Endodermal cell (in vitro differentiated cells): ENCODE measurements around the gene RABGAP1L. TPM values are rescaled to one million over a fixed set of nuclear protein-coding genes. Genes with fewer than 3 reads are reported as not detected.

ENCODE experiments used
- DNase-seq: peaks from one replicate; pipeline ENCODE4 v3.0.0-alpha.2; 2017
- H3K27ac ChIP-seq: 2 replicates; pipeline ENCODE4 v1.5.1; 2013; ENCODE audit warnings: mild to moderate bottlenecking, low read depth, low read length, moderate library complexity
- H3K27me3 ChIP-seq: 2 replicates; pipeline ENCODE4 v1.6.1; 2013; ENCODE audit warnings: mild to moderate bottlenecking, low read length, moderate library complexity; ENCODE audit not compliant: insufficient read depth, control insufficient read depth, poor library complexity, severe bottlenecking
- H3K36me3 ChIP-seq: 2 replicates; pipeline ENCODE4 v1.7.0; 2013; ENCODE audit warnings: mild to moderate bottlenecking, low read length, moderate library complexity; ENCODE audit not compliant: control insufficient read depth, insufficient read depth
- H3K4me1 ChIP-seq: one replicate; pipeline ENCODE4 v1.7.0; 2013; ENCODE audit warnings: low read length; ENCODE audit not compliant: control insufficient read depth, insufficient read depth
- H3K4me3 ChIP-seq: 2 replicates; pipeline ENCODE4 v1.5.1; 2013; ENCODE audit warnings: mild to moderate bottlenecking, low read length, moderate library complexity
- H3K9ac ChIP-seq: 2 replicates; pipeline ENCODE4 v1.6.1; 2013; ENCODE audit warnings: mild to moderate bottlenecking, low read length, moderate library complexity; ENCODE audit not compliant: poor library complexity, severe bottlenecking; ENCODE audit errors: extremely low read depth
- H3K9me3 ChIP-seq: 2 replicates; pipeline ENCODE4 v1.6.1; 2013; ENCODE audit warnings: mild to moderate bottlenecking, low read length, moderate library complexity; ENCODE audit not compliant: control insufficient read depth
- H3K27ac Mint-ChIP-seq: 2 replicates; pipeline ENCODE4 v1.8.0; 2020; ENCODE audit warnings: mixed read lengths
- H3K27me3 Mint-ChIP-seq: 2 replicates; pipeline ENCODE4 v1.8.0; 2021; ENCODE audit warnings: mild to moderate bottlenecking, mixed read lengths; ENCODE audit not compliant: insufficient read depth
- H3K36me3 Mint-ChIP-seq: 2 replicates; pipeline ENCODE4 v1.8.0; 2020; ENCODE audit warnings: low read depth, mixed read lengths
- H3K4me1 Mint-ChIP-seq: 2 replicates; pipeline ENCODE4 v1.8.0; 2020; ENCODE audit warnings: mixed read lengths
- H3K4me3 Mint-ChIP-seq: 2 replicates; pipeline ENCODE4 v1.8.0; 2020; ENCODE audit warnings: mild to moderate bottlenecking, moderate library complexity, mixed read lengths
- H3K9me3 Mint-ChIP-seq: 2 replicates; pipeline ENCODE4 v1.8.0; 2020; ENCODE audit warnings: mild to moderate bottlenecking, mixed read lengths
- CTCF ChIP-seq: fragments of 200-600 bp; sonication (generic); conservative IDR thresholded peaks from 2 replicates; pipeline ENCODE4 v1.5.0; 2021; ENCODE audit warnings: antibody characterized with exemption, mild to moderate bottlenecking
- WGBS, 2 experiments: methylation state at CpG; one replicate each; pipeline versions ENCODE4 v1.1.5 to v1.1.7; 2013; ENCODE audit warnings: missing lambda C conversion rate in 2 of 2, mixed read lengths in 1 of 2; ENCODE audit not compliant: insufficient coverage in 1 of 2, insufficient read length in 1 of 2; 5-methylcytosine and 5-hydroxymethylcytosine counted together
- total RNA-seq, 2 donors: library from RNA; stranded (reverse); fragmentation: NEBNext Ultra II Directional in 1 of 2; extraction: Animal tissue kit (Norgen Biotek cat#: 25700) in 1 of 2; gene quantifications; 2 replicates in 1 of 2; 3 replicates in 1 of 2; pipeline ENCODE4 v1.2.1, GENCODE V29; 2021

Gene RABGAP1L
- total RNA-seq, 2 donors from 2014 or later = 32.5 to 36.9 TPM

DNA sequence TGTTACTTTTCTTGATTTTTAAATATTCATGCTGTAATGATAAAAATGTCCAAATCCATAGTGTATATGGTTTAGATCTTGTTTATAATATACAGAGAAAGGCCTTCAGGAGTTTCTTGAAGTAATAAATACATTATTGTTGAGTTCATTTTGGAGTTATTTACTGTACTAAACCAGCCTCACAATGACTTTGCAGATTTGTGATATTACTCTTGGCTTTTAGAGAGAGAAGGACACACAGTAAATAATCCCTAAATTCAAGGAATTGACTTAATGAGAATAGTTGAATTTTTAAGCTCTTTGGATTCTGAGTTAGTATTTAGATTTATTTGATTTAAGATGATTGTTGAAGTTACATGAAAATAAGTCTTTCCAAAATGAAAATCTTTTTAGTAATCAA lies 38.9 kb downstream of the RABGAP1L start:
- DNase-seq = no peak
- Mint-ChIP-seq H3K27me3 (no peaks in the 10 kb centered on the region), H3K4me3 (no peak overlapping the region), H3K36me3 (peaks cover 5% of the 10 kb centered on the region), H3K9me3 (peaks cover 5% of the 10 kb centered on the region), H3K27ac (no peak overlapping the region), H3K4me1 (peaks cover 3% of the 10 kb centered on the region)
- no peaks in the 10 kb centered on the region for H3K36me3 ChIP-seq
- no peaks in the 10 kb centered on the region for H3K4me1 ChIP-seq
- H3K27ac ChIP-seq = no peak overlapping the region
- H3K9ac ChIP-seq = no peak overlapping the region
- H3K27me3 ChIP-seq = no peaks in the 10 kb centered on the region
- H3K9me3 ChIP-seq = no peaks in the 10 kb centered on the region
- no peak for TF ChIP-seq CTCF
- no peak overlapping the region for H3K4me3 ChIP-seq

DNA sequence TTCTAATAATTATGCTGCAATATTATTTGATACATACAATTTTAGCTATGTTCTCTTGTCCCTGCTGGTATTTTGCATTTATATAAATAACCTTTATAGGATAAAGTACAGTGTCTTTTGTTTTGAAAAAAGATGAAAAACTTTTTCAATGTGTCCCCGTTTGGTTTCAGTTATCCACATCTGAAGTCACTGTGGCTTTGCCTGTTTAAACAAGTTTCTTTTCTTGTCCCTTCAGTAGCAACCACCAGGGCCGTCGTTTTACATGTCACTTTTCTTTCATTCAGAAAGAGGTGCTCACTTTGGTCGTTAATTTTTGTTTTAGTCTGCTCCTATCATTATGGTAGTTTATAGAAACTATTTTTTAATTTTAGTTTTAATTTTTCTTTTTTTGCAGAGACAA lies 41.4 kb downstream of the RABGAP1L start:
- H3K27ac ChIP-seq = no peak overlapping the region

DNA sequence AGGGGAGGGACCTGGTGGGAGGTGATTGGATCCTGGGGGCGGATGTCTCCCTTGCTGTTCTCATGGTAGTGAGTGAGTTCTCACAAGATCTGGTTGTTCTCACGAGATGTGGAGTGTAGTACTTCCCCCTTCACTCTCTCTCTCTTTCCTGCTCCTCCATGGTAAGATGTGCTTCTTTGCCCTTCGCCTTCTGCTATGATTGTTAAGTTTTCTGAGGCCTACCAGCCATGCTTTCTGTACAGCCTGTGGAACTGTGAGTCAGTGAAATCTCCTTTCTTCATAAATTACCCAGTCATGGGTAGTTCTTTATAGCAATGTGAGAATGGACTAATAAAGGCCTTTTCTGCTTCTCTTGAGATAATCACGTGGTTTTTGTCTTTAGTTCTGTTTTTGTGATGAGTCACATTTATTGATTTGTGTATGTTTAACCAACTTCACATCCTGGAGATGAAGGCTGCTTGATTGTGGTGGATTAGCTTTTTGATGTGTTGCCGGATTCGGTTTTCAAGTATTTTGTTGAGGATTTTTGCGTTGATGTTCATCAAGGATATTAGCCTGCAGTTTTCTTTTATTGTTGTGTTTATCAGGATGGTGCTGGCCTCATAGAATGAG lies 45.5 kb downstream of the RABGAP1L start:
- Histone ChIP-seq H3K36me3 (no peaks in the 10 kb centered on the region), H3K27me3 (no peaks in the 10 kb centered on the region), H3K4me3 (no peak overlapping the region), H3K9ac (no peak overlapping the region), H3K9me3 (peaks cover 1% of the 10 kb centered on the region), H3K27ac (no peak overlapping the region), H3K4me1 (no peaks in the 10 kb centered on the region)
- Mint-ChIP-seq H3K4me1 (peaks cover 2% of the 10 kb centered on the region), H3K4me3 (no peak overlapping the region), H3K36me3 (peaks cover 7% of the 10 kb centered on the region), H3K9me3 (peaks cover 14% of the 10 kb centered on the region), H3K27me3 (no peaks in the 10 kb centered on the region), H3K27ac (no peak overlapping the region)
- WGBS, 2 experiments = 96% methylated on average over 3 to 7 of the region's 7 CpGs
- no peak for DNase-seq
- TF ChIP-seq CTCF = no peak

More for the DNA sequence above, 41.4 kb downstream of the RABGAP1L start:
- no peaks in the 10 kb centered on the region for H3K36me3 ChIP-seq
- H3K27me3 ChIP-seq = no peaks in the 10 kb centered on the region
- Mint-ChIP-seq H3K27ac (no peak overlapping the region), H3K27me3 (no peaks in the 10 kb centered on the region), H3K4me1 (peaks cover 2% of the 10 kb centered on the region), H3K4me3 (no peak overlapping the region), H3K9me3 (peaks cover 11% of the 10 kb centered on the region), H3K36me3 (peaks cover 5% of the 10 kb centered on the region)
- H3K9me3 ChIP-seq = no peaks in the 10 kb centered on the region
- H3K4me3 ChIP-seq = no peak overlapping the region
- no peak for DNase-seq
- WGBS, 2 experiments = 88 to 93% methylated on average over 3 to 4 of the region's 4 CpGs
- TF ChIP-seq CTCF = no peak
- no peak overlapping the region for H3K9ac ChIP-seq
- no peaks in the 10 kb centered on the region for H3K4me1 ChIP-seq
